HG02798 (cell line): Measurements from ENCODE around the gene TRIM46.
"Not testable (repeated sequence)": the region's sequence is repeated elsewhere in the genome, so short reads cannot be mapped to it uniquely, and the experiment has no call there.

Experiments used
- ATAC-seq: cut with Tn5 transposase; IDR thresholded peaks from one replicate; pipeline ENCODE4 v1.9.1; 2021; ENCODE audit warnings: mild to moderate bottlenecking; ENCODE audit not compliant: unreplicated experiment, poor library complexity

Gene TRIM46

GRCh38 chr1:155136748-155137147 is 36.9 kb upstream of the TRIM46 start:
- no peak for ATAC-seq

DNA sequence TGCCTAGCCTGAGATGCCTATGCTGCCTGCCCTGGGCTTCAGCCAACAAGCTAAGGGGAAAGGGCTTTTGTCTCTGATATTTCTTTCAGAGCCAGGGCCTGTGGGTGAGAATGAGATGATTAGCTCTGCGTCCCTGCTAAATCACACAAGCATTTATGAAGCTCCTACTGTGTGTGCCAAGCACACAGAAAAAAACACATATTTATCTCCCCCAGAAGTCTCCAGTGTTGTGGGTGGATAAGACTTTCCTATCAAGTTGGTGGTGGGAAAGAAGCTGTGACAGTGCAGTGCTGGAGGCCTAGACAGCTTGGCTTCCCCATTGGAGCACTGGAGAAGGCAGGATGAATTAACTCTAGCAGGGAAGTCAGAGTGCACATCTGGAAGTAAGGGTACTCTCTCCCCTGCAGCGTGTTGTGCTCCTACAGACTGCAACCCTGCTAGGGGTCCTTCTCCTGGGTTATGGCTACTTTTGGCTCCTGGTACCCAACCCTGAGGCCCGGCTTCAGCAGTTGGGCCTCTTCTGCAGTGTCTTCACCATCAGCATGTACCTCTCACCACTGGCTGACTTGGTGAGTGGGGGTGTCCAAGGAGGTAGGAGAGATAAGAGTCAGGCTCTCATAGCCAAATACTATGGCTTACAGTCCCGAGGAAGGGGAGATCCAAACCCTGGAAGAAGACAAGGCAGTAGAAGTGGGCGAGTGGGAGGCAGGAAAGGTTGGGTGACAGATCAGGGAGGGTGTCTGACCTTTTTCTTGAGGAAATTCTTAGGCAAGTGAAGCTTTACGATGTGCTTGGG is 36.3 kb upstream of the TRIM46 start:
- no peak for ATAC-seq

- peak; percentile 74 for ATAC-seq
These were observed 33.6 kb upstream of the TRIM46 start, which contains the start of gene DPM3 for GRCh38 chr1:155139895-155140629. Gene DPM3 (minus strand): TSS chr1:155140531. CDS start chr1:155140240, 291 bp downstream.

- ATAC-seq: no peak
These were observed 33.1 kb upstream of the TRIM46 start for GRCh38 chr1:155140630-155140953.

DNA sequence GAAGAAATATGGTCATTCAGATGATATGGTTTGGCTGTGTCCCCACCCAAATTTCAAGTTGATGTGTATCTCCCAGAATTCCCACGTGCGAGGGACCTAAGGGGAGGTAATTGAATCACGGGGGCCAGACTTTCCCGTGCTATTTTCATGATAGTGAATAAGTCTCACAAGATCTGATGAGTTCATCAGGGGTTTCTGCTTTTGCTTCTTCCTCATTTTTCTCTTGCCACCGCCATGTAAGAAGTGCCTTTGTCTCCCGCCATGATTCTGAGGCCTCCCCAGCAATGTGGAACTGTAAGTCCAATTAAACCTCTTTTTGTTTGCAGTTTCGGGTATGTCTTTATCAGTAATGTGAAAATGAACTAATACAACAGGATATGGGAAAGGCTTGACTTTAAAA is 31.9 kb upstream of the TRIM46 start:
- no peak for ATAC-seq

DNA sequence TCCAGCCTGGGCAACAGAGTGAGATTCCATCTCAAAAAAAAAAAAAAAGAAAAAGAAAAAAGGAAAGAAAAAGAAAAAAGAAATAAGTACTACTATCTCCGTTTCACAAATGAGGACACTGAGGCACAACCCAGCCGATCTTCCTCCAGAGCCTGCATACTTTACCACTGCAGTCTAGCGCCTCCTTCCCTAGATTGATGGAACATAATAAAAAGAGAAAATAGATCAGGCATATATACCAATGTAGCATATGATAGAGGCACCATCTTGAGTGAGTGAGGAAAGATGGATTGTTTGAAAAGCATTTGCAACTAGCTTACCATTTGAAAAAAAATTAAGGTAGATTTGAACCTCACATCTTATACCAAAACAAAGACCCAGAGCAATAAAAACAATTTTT is 28.2 kb upstream of the TRIM46 start:
- no peak for ATAC-seq

GRCh38 chr1:155155996-155156643 is 17.5 kb upstream of the TRIM46 start:
- ATAC-seq: not testable (repeated sequence)

DNA sequence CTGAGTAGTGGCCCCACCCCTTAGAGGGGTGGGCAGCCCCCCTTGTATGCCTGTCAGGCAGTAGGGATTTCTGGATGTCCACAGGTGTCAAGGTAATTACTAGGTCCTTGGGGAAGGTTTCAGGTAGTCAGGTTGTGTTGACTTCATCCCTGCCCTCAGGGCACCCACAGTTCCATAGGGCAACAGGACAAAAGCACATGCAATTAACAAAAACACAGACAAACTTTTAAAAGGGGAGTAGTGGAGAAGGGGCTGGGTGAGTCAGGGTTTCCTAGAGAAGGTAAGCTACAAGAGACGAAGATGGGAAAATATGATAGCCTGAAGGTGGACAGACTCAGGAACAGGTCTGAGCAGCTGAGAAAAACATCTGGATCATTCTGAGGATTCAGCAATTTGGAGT is 14.7 kb upstream of the TRIM46 start:
- no peak for ATAC-seq

DNA sequence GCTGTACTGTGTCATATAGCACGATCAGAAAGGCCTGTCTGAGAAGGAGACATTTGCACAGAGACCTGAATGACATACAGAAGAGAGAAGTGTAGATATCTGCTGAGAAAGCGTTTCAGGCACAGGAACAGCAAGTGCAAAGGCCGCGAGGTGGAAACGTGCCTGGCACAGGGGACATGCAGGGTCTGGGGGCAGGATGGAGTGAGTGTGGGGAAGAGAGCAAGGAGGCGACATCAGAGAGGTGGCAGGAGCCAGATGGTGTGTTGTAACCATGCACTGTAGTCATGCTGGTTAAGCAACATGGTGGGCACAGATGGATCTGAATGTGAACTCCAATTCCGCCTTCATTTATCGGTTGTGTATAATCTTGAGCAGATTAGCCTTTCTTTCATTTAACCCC is 13.5 kb upstream of the TRIM46 start:
- no peak for ATAC-seq

DNA sequence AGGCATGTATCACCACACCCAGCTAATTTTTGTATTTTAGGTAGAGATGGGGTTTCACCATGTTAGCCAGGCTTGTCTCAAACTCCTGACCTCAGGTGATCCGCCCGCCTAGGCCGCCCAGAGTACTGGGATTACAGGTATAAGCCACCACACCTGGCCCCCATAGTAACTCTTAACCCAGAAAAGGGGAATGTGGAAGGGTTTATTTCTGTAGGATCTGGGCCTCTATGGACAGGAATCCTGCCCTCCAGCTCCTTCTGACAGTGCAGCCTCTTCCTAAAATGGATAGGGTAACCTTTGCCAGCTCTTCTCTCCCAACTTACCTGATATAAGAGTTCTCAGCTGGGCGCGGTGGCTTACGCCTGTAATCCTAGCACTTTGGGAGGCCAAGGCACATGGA is 11.0 kb upstream of the TRIM46 start:
- ATAC-seq: not testable (repeated sequence)

GRCh38 chr1:155163785-155164184 is 9.9 kb upstream of the TRIM46 start:
- ATAC-seq: not testable (repeated sequence)

GRCh38 chr1:155164625-155165024 is 9.0 kb upstream of the TRIM46 start:
- ATAC-seq: not testable (repeated sequence)

GRCh38 chr1:155166051-155166470 is 7.6 kb upstream of the TRIM46 start:
- ATAC-seq: no peak

GRCh38 chr1:155166471-155167165 is 7.0 kb upstream of the TRIM46 start:
- no peak for ATAC-seq

DNA sequence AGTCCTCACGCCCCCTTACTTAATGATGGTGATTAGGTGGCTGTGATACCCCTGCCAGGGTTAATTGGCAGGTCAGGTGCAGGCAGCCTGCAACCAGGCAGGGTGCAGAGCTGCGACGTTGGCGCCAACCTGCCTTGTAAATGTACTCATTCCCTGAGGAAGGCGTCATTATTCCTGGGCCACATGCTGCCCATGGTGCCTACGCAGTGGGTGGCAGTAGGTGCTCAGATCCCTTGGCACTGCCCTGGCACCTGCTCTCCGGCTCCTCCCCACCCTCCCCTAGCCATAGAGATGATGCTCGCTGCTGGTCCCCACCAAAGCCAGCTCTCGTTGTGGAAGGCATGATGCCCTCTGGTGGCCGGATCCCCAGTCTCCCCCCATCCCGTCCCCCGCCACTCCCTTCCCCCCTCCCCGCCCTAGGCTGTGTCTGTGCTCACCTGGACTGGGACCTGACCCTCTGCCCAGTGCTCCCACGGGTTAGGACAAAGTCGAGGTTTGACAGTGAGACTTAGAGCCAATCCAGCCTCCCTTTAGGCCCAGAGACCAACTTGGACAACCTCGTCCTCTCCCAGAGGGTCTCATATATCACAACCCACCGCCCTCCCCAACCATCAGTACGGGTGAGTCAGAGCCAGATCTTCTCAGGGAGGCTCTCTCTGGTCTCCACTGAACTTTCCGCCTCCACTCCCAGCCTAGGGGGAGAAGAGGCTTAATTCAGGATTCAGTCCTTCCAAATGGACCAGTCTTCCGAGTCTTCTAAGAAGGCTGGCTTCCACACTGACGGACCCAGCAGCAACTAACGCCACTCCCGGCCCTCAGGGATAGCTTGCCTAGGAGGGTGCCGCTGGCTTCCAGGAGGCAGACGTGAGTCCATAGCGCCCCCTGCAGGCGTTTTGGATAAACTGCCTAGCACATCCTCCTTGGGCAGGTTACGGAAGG is 6.2 kb upstream of the TRIM46 start:
- ATAC-seq: peak; percentile 55

- ATAC-seq: not testable (repeated sequence)
These were observed 5.6 kb upstream of the TRIM46 start for GRCh38 chr1:155168105-155168445.

- ATAC-seq: no peak
These were observed 5.0 kb upstream of the TRIM46 start for GRCh38 chr1:155168456-155169210.

DNA sequence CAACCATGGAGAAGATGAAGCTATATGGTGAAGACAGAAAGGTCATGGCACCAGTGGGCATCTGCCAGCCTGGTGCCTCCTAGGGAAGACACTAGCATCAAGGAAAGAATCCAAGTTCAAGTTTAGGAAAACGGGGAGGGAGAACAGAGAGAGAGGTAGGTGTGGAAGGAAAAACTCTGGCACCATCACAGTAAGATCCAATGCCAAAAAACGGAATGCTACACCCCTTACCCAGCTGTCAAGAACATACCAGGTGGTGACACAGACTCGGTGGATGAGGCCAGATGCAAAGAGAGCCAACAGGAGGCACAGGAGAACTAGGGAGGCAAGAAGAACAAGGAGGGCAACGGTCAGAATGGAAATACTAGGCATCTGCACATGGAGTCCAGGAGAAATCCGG is 4.1 kb upstream of the TRIM46 start:
- ATAC-seq: no peak
